Hematopoietic multipotent progenitor cell treated with erythropoietin and hydrocortisone succinate and interleukin-3 and kit ligand, for 17 days (in vitro differentiated cells): ENCODE data around the gene CNKSR3.
"Not testable (repeated sequence)": the region's sequence is repeated elsewhere in the genome, so short reads cannot be mapped to it uniquely, and the experiment has no call there.

Experiments used
- DNase-seq: peaks from one replicate; pipeline ENCODE4 v3.0.0-alpha.2; 2015; ENCODE audit warnings: low spot score

CNKSR3 gene

DNA sequence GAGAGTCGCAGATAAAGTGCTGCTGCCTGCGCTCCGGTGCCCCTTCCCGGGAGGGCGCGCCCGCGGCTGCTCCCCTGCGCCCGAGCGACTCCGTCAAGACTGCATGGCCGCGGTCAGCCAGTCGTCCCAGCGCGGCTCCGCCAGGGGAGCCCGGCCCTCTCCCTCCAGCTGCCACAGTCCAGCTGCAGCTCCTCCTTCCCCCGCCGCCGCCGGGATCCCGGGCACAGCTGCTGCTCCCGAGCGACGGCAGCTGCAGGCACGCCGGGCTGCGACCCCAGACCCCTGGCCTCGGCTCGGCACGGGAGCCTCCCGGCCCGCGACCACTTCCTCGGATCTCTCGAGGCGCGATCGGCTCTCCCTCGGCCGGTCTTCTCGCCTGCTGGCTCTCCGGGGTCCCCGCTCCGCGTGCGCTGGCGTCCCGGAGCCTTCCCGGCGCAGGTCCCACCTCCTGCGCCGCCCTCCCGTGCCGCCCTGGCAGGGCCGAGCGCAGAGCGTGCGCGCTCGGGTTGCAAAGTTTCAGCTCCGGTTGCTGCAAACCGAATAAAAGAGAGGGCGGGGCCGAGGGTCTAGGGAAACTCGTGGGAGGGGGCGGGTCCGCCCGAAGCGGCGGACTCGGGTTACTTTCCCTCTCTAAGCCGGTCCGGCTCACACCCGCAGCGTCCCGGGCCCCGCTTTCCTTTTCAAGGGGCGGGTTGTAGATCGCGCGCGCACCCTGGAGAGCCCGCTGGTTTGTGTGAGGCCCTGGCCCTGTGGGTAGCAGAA lies at the start of gene CNKSR3:
Gene CNKSR3 (minus strand): TSS at position 542 of the 762 bp plus-strand sequence. CDS start 571 bp downstream, outside the sequence.
- DNase-seq: peak; percentile 28

DNA sequence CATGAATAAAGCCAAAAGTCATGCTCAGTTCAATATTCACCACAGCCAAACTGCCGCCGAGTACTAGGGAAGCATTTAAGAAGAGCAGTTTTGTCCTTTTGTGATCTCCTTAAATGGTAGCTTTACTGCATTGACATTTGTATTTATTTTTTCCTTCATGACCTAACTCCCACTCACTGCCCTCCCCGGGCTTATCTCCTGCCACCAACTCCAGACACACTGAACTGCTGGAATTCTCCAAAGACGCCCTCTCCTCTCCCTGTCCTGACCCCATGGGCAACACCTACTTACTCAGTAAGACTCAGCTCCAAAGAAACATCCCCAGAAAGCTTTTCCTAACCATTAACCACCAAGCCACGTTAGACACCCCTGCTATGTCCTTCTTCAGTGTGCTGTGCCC lies 48.5 kb upstream of the CNKSR3 start:
- no peak for DNase-seq

DNA sequence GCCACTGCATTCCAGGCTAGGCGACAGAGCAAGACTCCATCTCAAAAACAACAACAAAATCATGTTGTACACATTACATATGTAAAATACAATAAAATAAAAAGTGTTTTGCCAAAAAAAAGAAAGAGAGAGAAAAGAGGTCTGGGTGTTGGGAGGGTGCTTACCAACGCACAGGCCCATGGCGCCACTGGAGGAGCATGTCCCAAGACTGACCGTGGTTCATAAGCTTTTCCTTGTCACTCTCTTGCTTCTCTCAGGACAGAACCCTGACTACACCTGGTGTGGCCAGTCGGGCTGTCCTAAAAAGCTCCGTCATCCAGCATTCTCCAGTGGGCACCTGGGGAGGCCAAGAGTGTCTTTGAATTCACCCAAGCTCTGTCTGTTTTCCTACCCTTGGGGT lies 48.0 kb upstream of the CNKSR3 start:
- no peak for DNase-seq

DNA sequence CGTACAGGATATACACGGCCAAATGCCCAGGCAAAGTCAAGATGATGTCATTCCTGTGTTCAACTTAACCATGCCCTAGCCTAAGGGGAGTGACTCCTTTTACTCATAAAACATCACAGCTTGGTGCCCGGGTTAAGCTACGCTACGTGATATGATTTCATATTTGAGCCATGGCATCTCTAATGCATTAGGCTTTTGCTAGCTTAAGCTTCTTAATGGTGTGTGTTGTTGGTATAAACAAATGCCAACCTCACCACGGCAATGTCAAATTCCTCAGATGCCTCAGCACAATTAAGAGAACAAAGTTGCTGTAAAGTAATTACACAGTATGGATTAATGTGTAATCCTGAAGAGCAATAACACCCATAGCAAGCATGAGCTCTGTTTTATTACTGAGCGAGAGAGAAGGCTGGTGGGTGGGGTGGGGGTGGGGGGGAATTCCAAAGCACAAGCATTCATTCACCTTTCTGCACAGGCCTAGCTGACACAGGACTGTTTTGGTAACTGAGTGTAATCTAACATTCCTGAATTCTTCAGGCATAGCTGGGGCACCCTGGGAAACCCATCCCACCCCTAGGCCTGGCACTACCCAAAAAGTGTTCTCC lies 44.7 kb upstream of the CNKSR3 start:
- DNase-seq: no peak

DNA sequence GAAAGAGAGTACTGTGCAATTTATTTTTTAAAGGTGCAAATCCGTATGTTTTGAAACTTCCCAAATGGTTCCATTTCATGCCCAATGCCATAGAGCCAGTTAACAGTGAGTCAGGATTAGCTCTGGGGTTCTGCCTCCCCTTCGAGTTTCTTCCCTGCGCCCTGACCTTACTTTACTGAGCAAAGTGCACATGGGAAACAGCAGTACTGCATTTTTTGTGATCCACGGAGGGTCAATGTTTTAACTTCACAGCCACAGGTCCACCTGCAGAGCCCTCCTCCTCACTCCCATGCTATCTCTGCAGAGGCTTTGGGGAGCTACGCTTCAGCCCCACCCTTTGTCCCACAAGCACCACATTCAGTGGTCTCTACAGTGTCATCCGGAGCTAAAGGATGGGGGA lies 44.0 kb upstream of the CNKSR3 start:
- no peak for DNase-seq

DNA sequence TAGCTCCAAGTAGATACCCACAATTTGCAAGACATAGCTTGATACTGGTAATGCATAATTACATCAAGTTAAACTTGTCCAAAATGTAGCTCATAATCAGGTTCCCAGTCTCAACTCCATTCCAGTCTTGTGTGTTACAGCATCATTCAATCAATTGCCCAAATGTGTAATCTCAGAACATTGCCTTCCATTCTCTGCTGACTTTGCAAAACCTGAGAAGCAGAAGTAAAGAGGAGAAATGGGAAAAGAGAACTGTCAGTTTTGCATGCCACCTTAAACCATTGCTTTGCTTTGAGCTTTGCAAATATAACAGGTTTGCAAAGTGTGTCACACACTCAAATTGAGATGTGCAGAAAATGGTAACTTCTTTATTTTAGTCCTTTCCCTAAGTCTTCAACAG lies 40.3 kb upstream of the CNKSR3 start:
- no peak for DNase-seq

DNA sequence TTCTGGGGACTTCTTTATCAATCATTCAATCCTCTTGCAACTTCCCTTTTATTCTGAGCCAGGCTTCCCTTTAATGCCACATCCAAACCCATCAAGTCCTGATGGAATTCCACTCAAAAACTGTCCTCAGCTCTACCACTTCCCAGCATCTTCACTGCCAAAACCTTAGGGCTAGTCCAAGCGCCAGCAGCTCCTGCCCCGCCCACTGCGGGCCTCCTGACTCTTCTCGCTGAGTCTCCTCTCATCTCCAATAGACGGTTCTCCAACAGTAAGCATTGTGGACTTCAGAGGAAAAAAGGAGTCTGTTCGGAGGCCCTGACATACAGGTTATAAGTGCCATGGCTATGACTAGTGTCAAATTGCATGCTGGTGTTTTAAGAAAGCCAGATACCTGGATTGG lies 38.7 kb upstream of the CNKSR3 start:
- no peak for DNase-seq

DNA sequence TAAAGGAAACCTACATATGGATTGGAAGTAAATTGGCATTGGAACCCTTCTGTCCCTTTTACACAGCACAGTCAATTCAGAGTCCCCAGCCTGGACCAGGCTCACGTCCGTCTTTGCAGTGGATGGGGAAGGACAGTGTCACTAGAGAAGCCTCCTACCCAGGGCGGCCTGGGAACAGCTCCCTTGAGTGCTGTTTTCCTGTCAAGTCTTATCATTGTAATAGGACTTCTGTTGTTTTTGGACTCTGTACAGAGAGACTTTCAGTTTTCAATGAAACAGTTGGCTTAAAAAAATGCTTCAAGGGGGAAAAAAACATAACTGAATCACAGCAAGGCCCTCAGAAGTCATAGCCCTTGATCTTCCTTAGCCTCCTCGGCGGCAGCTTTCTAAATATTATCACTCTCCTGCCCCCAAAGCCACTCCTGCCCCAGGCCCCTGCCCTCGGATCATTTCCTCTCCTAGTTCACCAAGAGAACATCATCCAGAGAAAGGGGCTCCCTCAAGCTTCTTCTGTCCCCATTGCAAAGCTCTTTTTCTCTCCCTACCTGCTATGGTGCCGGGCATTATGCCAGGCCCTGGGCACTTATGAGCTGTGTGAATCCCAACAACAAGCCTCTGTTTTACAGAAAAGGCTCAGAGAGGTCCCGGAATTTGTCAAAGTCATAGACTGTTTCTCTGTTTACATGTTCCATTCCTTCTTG lies 37.8 kb upstream of the CNKSR3 start:
- no peak for DNase-seq

DNA sequence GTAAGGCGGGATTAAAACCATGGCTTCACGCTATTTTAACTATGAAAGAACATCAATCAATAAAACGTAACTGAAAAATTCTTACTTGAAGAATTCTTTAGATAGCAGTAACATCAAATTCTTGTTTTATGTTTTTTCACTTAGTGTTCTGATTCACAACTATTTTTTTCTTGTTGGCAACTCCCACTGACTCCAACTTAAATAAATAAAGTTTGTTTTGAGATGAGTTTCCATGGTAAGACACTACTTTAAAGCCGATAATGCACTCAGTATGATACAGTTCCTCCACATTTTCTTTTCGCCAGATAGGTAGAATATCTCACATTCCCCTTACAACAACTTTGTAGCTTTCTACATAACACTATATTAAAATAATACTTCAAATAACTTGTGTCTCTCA lies 33.1 kb upstream of the CNKSR3 start:
- no peak for DNase-seq

DNA sequence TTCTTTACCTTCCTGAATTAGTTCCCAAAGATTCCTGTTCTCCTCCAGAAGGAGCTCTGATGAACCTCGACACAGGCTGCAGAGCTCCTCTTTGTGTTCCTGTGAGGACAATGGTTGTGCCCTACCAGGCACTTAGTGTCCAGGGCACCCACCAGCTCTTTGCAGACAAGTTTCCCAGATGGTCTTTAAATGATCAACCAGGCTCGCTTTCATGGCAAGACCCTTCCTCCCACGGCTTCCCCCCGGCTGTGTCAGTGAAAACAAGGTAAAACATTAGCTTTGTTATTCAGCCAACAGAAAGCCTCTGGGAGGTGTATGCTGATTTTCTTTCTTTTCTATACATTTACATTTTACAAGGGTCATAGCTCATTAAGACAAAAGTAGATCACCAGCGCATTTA lies 32.3 kb upstream of the CNKSR3 start:
- DNase-seq: no peak

DNA sequence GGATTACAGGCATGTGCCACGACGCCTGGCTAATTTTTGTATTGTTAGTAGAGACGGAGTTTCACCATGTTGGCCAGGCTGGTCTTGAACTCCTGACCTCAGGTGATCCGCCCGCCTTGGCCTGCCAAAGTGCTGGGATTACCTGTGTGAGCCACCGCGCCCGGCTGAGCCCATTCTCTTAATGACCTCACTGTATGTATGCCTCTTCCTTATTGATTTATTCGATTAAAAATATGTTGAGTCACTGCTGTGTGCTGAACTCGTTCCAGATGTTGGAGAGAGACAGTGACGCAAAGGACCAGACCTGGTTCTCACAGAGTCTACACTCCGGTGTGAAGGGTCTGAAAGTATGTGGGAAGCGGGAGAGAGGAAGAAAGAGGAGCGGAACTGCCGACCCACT lies 31.4 kb upstream of the CNKSR3 start:
- not testable (repeated sequence) for DNase-seq

DNA sequence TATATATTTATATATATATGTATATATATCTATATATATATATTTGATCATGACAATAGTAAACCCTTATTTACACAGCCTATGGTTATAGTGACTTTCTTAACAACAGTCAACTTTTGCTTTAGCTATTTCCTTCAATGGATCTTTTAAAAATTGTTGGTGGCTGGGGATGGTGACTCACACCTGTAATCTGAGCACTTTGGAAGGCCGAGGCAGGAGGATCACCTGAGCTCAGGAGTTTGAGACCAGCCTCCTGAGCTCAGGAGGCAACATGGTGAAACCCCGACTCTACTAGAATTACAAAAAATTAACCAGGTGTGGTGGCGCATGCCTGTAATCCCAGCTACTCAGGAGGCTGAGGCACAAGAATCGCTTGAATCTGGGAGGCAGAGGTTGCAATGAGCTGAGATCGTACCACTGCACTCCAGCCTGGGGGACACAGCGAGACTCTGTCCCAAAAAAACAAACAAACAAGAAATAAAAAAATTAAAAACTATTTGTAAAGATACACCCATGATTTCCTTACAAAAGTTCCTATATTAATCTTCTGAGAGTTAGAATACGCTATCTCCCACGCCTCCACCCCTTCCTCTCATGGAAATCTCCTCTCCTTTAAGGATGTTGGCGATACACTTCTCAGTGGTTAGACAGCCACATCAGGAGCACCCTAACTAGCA lies 29.2 kb upstream of the CNKSR3 start:
- no peak for DNase-seq

DNA sequence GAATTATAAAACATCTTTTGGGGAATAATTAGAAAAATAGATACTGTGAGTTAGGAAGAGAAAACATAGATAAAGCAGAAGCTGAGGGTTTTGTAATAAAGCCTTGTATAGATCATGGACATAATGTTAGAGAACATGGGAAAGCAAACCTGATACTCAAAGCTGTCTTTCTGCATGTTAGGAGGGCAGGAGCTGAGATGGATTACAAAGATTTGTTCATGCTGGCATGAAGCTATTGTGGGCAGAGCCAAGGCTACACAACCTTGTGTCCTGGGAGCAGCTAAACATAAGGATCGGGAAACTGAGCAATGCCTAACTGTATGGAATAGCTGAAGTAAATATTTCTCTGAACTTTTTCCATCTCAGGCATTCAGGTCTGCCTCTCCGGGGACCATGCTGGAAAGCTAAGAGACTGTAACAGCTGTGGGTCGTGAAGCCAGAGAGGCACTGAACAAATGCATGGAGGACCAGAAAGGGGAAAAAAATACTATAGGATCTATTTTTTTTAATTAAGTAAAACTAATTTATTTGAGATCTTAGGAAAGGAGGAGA lies 28.2 kb upstream of the CNKSR3 start:
- DNase-seq: no peak

DNA sequence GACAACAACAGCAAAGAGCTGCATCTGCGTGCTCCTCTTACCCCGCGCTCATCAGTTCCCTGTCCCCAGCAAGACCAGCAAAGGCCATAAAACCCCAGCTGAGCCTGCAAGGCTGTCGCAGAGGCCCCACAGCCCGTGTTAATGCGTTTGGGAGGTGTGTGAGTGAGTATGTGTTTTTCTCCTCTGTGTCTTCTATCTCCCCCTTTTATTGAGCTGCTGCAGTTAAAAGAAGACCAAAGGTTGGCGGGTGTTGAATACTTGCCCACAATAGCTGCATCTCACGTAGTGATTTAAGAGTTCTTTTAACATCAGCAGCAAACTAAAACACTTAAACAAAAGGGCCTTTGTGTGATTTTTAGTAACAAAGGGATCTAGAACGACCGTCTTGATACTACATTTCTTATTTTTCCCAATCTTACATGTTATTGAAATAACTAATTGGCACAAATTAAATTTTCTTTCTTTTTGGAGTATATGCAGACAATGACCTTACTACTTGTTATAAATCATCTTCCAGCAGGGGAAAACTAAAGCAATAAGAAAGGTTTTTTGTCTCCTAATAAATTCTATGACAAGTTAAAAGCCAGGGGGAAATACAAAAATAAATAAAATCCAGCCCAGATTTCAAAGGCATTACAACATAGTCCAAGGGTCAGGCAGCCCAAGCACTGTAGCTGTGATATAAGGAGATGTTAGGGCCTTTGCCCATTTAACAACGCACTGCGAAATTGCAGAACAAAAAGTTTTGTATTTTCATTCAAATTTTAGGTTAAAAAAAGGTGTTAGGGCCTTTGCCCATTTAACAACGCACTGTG lies 27.2 kb upstream of the CNKSR3 start:
- DNase-seq: no peak

DNA sequence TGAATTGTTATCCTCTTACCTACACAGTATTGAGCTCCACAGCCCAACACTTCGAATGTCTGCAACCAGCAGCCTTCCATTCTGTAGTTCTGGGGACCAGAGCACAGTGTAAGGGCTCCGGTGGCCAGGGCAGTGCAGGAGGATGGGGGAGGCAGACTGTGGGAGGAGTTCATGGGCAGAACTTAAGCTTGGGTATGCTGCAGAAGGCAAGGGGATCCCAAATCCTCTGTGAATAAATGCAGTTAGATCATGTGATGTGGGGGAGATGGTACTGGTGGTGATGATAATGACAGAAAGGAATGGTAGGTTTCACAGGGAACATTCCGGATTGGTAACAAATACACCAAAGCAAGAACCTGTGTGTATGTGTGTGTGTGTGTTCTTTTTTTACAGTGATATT lies 26.5 kb upstream of the CNKSR3 start:
- no peak for DNase-seq

DNA sequence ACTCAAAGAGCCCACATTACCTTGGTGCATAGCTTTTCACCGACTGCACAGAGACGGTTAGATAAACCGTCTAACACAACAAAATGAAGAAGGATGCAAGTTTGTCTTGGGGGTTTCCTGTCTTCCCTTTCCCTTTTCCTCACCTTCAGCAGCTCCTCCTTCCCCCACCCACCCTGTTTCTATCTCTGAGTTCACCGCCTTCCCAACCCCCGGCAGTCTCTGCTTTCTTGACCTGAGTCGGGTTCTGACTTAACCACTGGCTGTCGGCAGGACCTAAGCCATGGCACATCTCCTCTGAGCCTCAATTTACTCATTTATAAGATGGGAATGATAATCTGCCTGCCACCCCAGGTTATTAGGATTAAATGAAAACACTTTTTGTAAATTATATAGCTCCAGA lies 25.8 kb upstream of the CNKSR3 start:
- DNase-seq: no peak

DNA sequence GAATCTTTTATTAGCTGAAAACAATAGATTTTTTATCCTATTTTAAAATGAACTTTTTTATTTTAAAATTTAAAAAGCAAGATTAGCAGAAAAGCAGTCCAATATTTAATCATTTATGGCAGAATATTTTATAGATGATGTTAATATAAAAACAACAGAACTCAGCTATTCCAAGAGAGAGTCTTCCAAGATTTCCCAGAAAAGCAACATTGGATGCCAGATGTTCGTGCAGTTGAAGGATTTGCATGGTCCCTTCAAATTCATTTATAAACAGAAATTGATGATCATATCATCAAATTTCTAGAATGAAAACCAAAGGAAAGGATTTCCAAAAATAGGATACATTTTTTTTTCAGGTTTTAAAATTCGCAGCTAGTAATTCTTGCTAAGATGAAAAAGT lies 25.4 kb upstream of the CNKSR3 start:
- DNase-seq: no peak

DNA sequence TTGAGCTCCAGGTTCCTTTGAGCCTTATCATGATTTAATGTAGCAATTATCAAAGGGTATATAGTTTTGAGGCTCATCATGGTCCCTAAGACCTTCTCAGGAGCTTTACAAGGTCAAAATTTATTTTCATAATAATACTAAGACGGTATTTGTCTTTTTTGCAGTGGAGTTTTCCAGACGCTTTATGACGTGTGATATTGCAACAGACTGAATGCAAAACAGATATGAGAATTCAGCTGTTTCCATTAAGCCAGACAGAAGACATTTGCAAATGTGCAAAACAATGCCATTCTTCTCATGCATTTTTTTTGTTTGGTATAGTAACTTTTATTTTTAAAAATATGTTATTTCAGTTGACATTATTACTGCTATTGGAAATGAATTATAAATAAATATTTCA lies 24.7 kb upstream of the CNKSR3 start:
- no peak for DNase-seq

DNA sequence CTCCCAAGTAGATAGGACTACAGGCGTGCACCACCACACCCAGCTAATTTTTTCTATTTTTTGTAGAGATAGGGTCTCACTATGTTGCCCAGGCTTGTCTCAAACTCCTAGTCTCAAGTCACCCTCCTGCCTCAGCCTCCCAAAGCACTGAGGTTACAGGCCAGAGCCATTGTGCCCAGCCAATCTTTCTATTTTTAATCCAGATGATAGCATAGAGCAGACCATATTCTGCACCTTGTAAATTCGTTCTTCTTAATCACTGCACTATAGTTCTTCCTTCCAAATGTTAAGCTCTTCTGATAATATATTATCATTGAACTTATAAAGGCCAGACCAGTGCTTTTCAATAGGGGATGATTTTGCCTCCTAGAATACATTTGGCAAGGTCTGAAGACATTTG lies 24.0 kb upstream of the CNKSR3 start:
- no peak for DNase-seq

DNA sequence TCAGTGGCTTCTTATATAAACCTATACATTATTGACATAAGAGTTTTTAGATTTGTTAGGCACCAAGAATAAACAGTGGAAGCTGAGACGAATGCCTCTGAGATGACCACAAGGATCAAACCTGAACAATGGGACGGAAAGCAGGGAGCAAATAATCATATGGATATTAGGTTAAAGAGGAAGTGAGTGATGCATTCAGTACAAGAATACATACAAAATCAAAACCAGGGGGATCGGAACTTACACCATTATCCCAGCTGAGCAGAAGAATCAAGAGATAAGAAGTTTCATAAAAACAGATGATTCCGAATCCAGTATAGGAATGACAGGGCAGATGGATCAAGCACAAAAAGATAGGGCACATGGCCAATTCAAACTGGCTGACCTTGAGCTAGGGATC lies 21.9 kb upstream of the CNKSR3 start:
- DNase-seq: no peak

DNA sequence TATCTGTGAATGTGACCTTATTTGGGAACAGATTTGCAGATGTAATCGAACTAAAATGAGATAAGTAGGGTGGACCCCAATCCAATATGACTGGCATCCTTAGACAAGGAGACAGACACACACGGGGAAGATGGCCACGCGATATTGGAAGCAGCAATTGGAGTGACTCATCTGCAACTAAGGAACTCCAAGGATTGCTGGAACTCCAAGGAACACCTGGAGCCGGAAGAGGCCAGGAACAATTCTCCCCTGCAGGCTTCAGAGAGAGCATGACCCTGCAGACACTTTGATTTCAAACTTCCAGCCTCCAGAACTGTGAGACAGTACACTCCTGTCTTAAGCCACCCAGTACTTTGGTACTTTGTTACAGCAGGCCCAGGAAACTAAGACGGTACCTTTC lies 19.5 kb upstream of the CNKSR3 start:
- DNase-seq: no peak
